DOHH2 (cell line): ENCODE data around the gene MEA1.

Experiments used
- H3F3A ChIP-seq: fragments of 200-600 bp; sonication (generic), shearing (Covaris generic); 2 replicates; pipeline ENCODE4 v1.6.0; 2016; ENCODE audit warnings: antibody characterized with exemption, mild to moderate bottlenecking; ENCODE audit not compliant: control insufficient read depth, insufficient read depth
- H3K27ac ChIP-seq: fragments of 200-600 bp; sonication (generic); 2 replicates; pipeline ENCODE4 v1.5.1; 2014; ENCODE audit warnings: low read depth, mild to moderate bottlenecking, low read length, moderate library complexity
- H3K27me3 ChIP-seq: fragments of 200-600 bp; sonication (generic); 2 replicates; pipeline ENCODE4 v1.6.1; 2014; ENCODE audit warnings: mild to moderate bottlenecking, low read length, mixed read lengths; ENCODE audit not compliant: control insufficient read depth
- H3K36me3 ChIP-seq: fragments of 200-600 bp; sonication (generic); 2 replicates; pipeline ENCODE4 v1.6.1; 2014; ENCODE audit warnings: mild to moderate bottlenecking, low read length, moderate library complexity, mixed read lengths; ENCODE audit not compliant: control insufficient read depth
- H3K4me1 ChIP-seq: fragments of 200-600 bp; sonication (generic); 2 replicates; pipeline ENCODE4 v1.6.1; 2014; ENCODE audit warnings: mild to moderate bottlenecking, low read length, mixed read lengths; ENCODE audit not compliant: control insufficient read depth
- H3K4me2 ChIP-seq: fragments of 200-600 bp; sonication (generic); 2 replicates; pipeline ENCODE4 v1.6.0; 2014; ENCODE audit warnings: mild to moderate bottlenecking, low read length, moderate library complexity
- H3K4me3 ChIP-seq: fragments of 200-600 bp; sonication (generic); 2 replicates; pipeline ENCODE4 v1.5.1; 2014; ENCODE audit warnings: mild to moderate bottlenecking, low read length, mixed read lengths
- H3K79me2 ChIP-seq: fragments of 200-600 bp; sonication (generic); 2 replicates; pipeline ENCODE4 v1.6.1; 2014; ENCODE audit warnings: mild to moderate bottlenecking, low read length, mixed read lengths; ENCODE audit not compliant: control insufficient read depth
- H3K9me2 ChIP-seq: fragments of 200-600 bp; sonication (generic); replicated peaks from 2 replicates; pipeline ENCODE4 v1.6.1; 2014; ENCODE audit warnings: mild to moderate bottlenecking, low read length, mixed read lengths; ENCODE audit not compliant: control insufficient read depth
- H3K9me3 ChIP-seq: fragments of 200-600 bp; sonication (generic); 2 replicates; pipeline ENCODE4 v1.6.1; 2014; ENCODE audit warnings: antibody characterized with exemption, low read length, mixed read lengths; ENCODE audit not compliant: control insufficient read depth, insufficient read depth
- H4K20me1 ChIP-seq: fragments of 200-600 bp; sonication (generic); 2 replicates; pipeline ENCODE4 v1.6.0; 2014; ENCODE audit warnings: low read depth, mild to moderate bottlenecking, antibody characterized with exemption, low read length, moderate library complexity; ENCODE audit not compliant: control insufficient read depth, insufficient read depth
- EZH2phosphoT487 ChIP-seq: fragments of 200-600 bp; sonication (generic); IDR thresholded peaks from 2 replicates; pipeline ENCODE4 v1.6.1; 2017; ENCODE audit warnings: borderline replicate concordance, mild to moderate bottlenecking, antibody characterized with exemption, low read length, moderate library complexity, mixed read lengths
- TF ChIP-seq, protein P1 (sequence below): fragments of 200-600 bp; sonication (generic); IDR thresholded peaks from one replicate; pipeline ENCODE4 v1.5.1; 2014; ENCODE audit warnings: antibody characterized with exemption, mild to moderate bottlenecking, low read depth, low read length; ENCODE audit not compliant: poor library complexity, severe bottlenecking

The MEA1 gene

DNA sequence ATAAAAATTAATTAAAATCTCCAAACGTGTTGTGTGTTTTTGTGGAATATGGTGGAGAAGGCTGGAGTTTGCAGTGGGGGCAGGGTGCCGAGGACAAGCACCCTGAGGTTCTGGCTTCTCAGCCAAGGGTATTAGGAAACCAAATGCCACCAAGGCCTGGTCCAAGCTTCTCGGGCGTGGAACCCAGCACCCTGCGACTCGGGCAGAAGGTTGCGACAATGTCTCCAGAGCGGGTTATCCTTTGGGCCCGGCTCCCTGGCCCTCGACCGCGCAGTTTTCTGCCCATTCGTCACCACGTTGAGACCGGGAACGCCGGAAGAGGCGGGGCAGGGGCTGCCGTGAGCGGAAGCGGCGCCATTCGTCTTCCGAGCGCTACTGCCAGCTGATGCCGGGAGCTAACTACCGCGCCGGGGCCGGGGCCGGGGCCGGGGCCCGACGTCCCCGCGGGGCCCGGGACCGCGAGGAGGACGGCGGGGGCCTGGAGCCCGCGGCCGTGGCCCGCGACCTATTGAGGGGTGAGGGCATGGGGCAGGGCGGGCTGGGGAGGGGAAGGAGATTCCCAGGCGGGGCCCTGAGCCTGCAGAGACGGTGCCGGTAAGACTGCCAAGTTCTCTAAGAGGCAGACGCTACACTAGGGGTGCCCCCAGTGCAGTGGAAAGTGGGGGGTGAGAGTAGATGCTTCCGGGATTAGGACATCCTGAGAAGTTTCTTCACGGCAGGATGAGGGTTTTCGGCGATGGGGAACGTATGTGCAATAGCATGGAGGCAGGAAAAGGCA is 7.7 kb upstream of the MEA1 start, which contains the start of gene RRP36:
TSS of gene RRP36 (plus strand) at position 354 of the 778 bp plus-strand sequence. CDS start at position 386, 32 bp downstream.
- H3F3A ChIP-seq = peaks cover 14% of the 10 kb centered on the region
- peaks cover 65% of the 10 kb centered on the region for H3K36me3 ChIP-seq
- no peaks in the 10 kb centered on the region for H3K27me3 ChIP-seq
- no peaks in the 10 kb centered on the region for H4K20me1 ChIP-seq
- H3K4me1 ChIP-seq = peaks cover 17% of the 10 kb centered on the region
- TF ChIP-seq EZH2phosphoT487 = no peak
- TF ChIP-seq, protein P1, sequence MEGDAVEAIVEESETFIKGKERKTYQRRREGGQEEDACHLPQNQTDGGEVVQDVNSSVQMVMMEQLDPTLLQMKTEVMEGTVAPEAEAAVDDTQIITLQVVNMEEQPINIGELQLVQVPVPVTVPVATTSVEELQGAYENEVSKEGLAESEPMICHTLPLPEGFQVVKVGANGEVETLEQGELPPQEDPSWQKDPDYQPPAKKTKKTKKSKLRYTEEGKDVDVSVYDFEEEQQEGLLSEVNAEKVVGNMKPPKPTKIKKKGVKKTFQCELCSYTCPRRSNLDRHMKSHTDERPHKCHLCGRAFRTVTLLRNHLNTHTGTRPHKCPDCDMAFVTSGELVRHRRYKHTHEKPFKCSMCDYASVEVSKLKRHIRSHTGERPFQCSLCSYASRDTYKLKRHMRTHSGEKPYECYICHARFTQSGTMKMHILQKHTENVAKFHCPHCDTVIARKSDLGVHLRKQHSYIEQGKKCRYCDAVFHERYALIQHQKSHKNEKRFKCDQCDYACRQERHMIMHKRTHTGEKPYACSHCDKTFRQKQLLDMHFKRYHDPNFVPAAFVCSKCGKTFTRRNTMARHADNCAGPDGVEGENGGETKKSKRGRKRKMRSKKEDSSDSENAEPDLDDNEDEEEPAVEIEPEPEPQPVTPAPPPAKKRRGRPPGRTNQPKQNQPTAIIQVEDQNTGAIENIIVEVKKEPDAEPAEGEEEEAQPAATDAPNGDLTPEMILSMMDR = no peak
- peak within 1 kb of the TSS; percentile 74 for H3K4me2 ChIP-seq
- H3K4me3 ChIP-seq = peak within 1 kb of the TSS; percentile 85
- no peaks in the 10 kb centered on the region for H3K9me3 ChIP-seq
- peaks cover 40% of the 10 kb centered on the region for H3K79me2 ChIP-seq
- H3K27ac ChIP-seq = peak within 1 kb of the TSS; percentile 74
- no peaks in the 10 kb centered on the region for H3K9me2 ChIP-seq

DNA sequence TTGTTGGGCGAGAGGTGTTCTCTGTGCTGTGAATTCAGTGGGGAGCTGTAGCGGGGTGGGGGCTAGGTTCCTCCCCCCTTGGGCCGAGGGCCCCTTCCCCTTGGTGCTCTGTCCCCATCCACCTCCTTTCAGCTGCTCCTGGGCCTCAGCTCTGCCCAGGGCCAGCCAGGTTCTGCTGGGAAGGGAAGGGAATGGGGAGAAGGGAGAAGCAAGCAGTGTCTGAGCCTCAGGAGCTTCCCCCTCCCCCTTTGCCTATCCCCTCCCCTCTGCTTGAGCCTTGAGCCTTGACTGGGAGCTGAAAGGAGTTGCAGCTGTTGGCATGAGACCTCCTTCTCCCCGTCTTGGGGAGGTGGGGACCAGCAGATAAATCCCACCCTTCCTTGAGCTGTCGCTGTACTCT is 7.1 kb upstream of the MEA1 start:
- Histone ChIP-seq H4K20me1 (no peaks in the 10 kb centered on the region), H3K79me2 (peaks cover 46% of the 10 kb centered on the region), H3K4me2 (peak overlapping the region; percentile 74), H3K27me3 (no peaks in the 10 kb centered on the region), H3K9me3 (no peaks in the 10 kb centered on the region), H3K27ac (peak overlapping the region; percentile 74), H3K36me3 (peaks cover 60% of the 10 kb centered on the region), H3K4me1 (peaks cover 23% of the 10 kb centered on the region), H3K9me2 (no peaks in the 10 kb centered on the region), H3F3A (peaks cover 14% of the 10 kb centered on the region), H3K4me3 (peak overlapping the region; percentile 85)
- no peak for TF ChIP-seq EZH2phosphoT487
- TF ChIP-seq, protein P1 = no peak

DNA sequence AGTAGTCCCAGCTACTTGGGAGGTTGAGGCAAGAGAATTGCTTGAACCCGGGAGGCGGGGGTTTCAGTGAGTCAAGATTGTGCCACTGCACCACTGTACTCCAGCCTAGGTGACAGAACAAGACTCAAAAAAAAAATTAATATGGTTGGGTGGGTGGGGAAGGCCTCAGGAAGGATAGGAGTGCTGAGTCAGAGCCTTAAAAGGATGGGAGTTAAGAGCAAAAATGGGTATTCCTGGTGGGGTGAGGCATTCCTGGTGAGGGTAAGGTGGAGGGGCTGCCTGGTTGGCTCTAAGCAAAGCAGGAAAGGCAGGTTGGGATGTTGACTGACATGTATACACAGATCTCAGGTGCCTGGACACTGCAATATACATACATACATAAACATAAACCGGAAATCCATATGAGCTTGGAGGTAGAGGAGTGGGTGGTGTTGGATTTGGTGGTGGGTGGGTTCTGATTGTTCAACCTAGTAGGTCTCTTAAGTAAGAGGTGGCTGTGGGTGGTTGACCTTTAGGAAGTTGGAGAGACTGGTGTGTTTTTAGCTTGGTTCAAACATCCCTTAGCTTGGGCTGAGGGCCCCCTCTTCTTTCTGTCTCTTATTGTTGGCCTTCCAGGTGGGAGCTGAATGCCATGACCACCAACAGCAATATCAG is 6.4 kb upstream of the MEA1 start:
- Histone ChIP-seq H3F3A (peaks cover 14% of the 10 kb centered on the region), H3K4me3 (no peak overlapping the region), H3K36me3 (peaks cover 56% of the 10 kb centered on the region), H3K9me3 (no peaks in the 10 kb centered on the region), H3K9me2 (no peaks in the 10 kb centered on the region), H3K4me2 (no peak overlapping the region), H3K27ac (no peak overlapping the region), H4K20me1 (no peaks in the 10 kb centered on the region), H3K79me2 (peaks cover 53% of the 10 kb centered on the region), H3K4me1 (peaks cover 26% of the 10 kb centered on the region), H3K27me3 (no peaks in the 10 kb centered on the region)
- no peak for TF ChIP-seq EZH2phosphoT487
- TF ChIP-seq, protein P1 = no peak
